Suprapubic skin (tissue), 4 donors: ENCODE results near the gene SBNO2. TPM values are rescaled to one million over a fixed set of nuclear protein-coding genes. Genes with fewer than 3 reads are reported as not detected.

Experiments
- DNase-seq, 2 donors: peaks; one replicate each; pipeline ENCODE4 v3.0.0-alpha.2; 2019; ENCODE audit warnings: low spot score in 2 of 2
- H3K27ac ChIP-seq: fragments of 200-600 bp; sonication (generic); one replicate; pipeline ENCODE4 v1.5.1; 2019
- H3K27me3 ChIP-seq: fragments of 200-600 bp; sonication (generic); one replicate; pipeline ENCODE4 v1.5.1; 2019
- H3K36me3 ChIP-seq: fragments of 200-600 bp; sonication (generic); one replicate; pipeline ENCODE4 v1.5.1; 2019
- H3K4me1 ChIP-seq: fragments of 200-600 bp; sonication (generic); one replicate; pipeline ENCODE4 v1.5.1; 2019
- H3K4me3 ChIP-seq: fragments of 200-600 bp; sonication (generic); one replicate; pipeline ENCODE4 v1.5.1; 2019; ENCODE audit warnings: mild to moderate bottlenecking
- H3K9me3 ChIP-seq: fragments of 200-600 bp; sonication (generic); one replicate; pipeline ENCODE4 v1.5.1; 2019
- CTCF ChIP-seq, 2 donors: fragments of 200-600 bp in 1 of 2; fragments of 450-650 bp in 1 of 2; sonication (generic) in 1 of 2; IDR thresholded peaks; one replicate each; pipeline ENCODE4 v1.5.1; 2016 to 2019; ENCODE audit warnings: antibody characterized with exemption in 2 of 2, mild to moderate bottlenecking in 1 of 2, moderate library complexity in 1 of 2
- EP300 ChIP-seq: sonication (generic); formaldehyde crosslinking; IDR thresholded peaks from one replicate; pipeline ENCODE4 v1.6.1; 2017; ENCODE audit warnings: antibody characterized with exemption
- POLR2A ChIP-seq, 2 donors: fragments of 450-650 bp; IDR thresholded peaks; one replicate each; pipeline ENCODE4 v1.6.1; 2017; ENCODE audit warnings: antibody characterized with exemption in 2 of 2, mild to moderate bottlenecking in 2 of 2, moderate library complexity in 2 of 2
- POLR2AphosphoS5 ChIP-seq, 3 donors: sonication (generic); formaldehyde crosslinking; IDR thresholded peaks; one replicate each; pipeline ENCODE4 v1.6.1; 2017; ENCODE audit warnings: antibody characterized with exemption in 3 of 3
- WGBS: methylation state at CpG from one replicate; pipeline ENCODE4 v1.1.5; 2018; 5-methylcytosine and 5-hydroxymethylcytosine counted together
- total RNA-seq, 4 donors: library from RNA; depleted of rRNA; stranded (reverse); fragments of >200 nt; gene quantifications; one replicate each; pipeline ENCODE4 v1.1.0, GENCODE V29; 2016

The SBNO2 gene
- total RNA-seq, 4 donors from 2014 or later = 36.7 to 58.9 (median 45.5) TPM

- Histone ChIP-seq H3K4me3 (peak overlapping the region; percentile 31), H3K27ac (no peak overlapping the region), H3K4me1 (peaks cover 37% of the 10 kb centered on the region)
Observed at GRCh38 chr19:1076951-1077350, 97.1 kb downstream of the SBNO2 start.

GRCh38 chr19:1076046-1076386 lies 98.1 kb downstream of the SBNO2 start:
- 68% methylated on average over 4 of the region's 4 CpGs for WGBS
- DNase-seq = no peak
- H3K4me3 ChIP-seq = no peak overlapping the region
- peaks cover 3% of the 10 kb centered on the region for H3K27me3 ChIP-seq
- TF ChIP-seq EP300 (no peak), CTCF (IDR thresholded peaks at IDR 0.05) (no peak), POLR2A (IDR thresholded peaks at IDR 0.05) (no peak), POLR2AphosphoS5 (IDR thresholded peaks at IDR 0.05) (no peak)
- no peak overlapping the region for H3K27ac ChIP-seq
- no peaks in the 10 kb centered on the region for H3K9me3 ChIP-seq
- peaks cover 12% of the 10 kb centered on the region for H3K36me3 ChIP-seq
- H3K4me1 ChIP-seq = peaks cover 36% of the 10 kb centered on the region

More at GRCh38 chr19:1076951-1077350, 97.1 kb downstream of the SBNO2 start:
- Histone ChIP-seq H3K36me3 (peaks cover 12% of the 10 kb centered on the region), H3K9me3 (no peaks in the 10 kb centered on the region), H3K27me3 (no peaks in the 10 kb centered on the region)
- DNase-seq = peak in 1 of 2 donors; percentile 77
- 28% methylated on average over 12 of the region's 16 CpGs for WGBS
- no peak for TF ChIP-seq CTCF (IDR thresholded peaks at IDR 0.05)
- TF ChIP-seq POLR2AphosphoS5 (IDR thresholded peaks at IDR 0.05) = no peak
- no peak for TF ChIP-seq POLR2A (IDR thresholded peaks at IDR 0.05)
- no peak for TF ChIP-seq EP300

GRCh38 chr19:1074544-1075283 lies 99.4 kb downstream of the SBNO2 start:
- TF ChIP-seq POLR2AphosphoS5 (IDR thresholded peaks at IDR 0.05) (no peak), POLR2A (IDR thresholded peaks at IDR 0.05) (no peak), CTCF (IDR thresholded peaks at IDR 0.05) (no peak), EP300 (no peak)
- H3K27me3 ChIP-seq = peaks cover 10% of the 10 kb centered on the region
- H3K4me1 ChIP-seq = peaks cover 41% of the 10 kb centered on the region
- WGBS = 44% methylated on average over 12 of the region's 54 CpGs
- H3K9me3 ChIP-seq = no peaks in the 10 kb centered on the region
- H3K36me3 ChIP-seq = peaks cover under 1% of the 10 kb centered on the region
- no peak overlapping the region for H3K27ac ChIP-seq
- peak overlapping the region; percentile 33 for H3K4me3 ChIP-seq
- peak; percentile 91 to 93 for DNase-seq

- 72% methylated on average over 11 of the region's 28 CpGs for WGBS
- Histone ChIP-seq H3K4me3 (peak overlapping the region; percentile 33), H3K27me3 (peaks cover 15% of the 10 kb centered on the region), H3K9me3 (no peaks in the 10 kb centered on the region), H3K4me1 (peaks cover 47% of the 10 kb centered on the region), H3K36me3 (no peaks in the 10 kb centered on the region), H3K27ac (no peak overlapping the region)
- DNase-seq = no peak
- TF ChIP-seq EP300 (no peak), POLR2A (IDR thresholded peaks at IDR 0.05) (no peak), CTCF (IDR thresholded peaks at IDR 0.05) (no peak), POLR2AphosphoS5 (IDR thresholded peaks at IDR 0.05) (no peak)
Observed at GRCh38 chr19:1073956-1074517, 100.0 kb downstream of the SBNO2 start.
